ENCODE results near the gene ITGBL1.

The ITGBL1 gene

GRCh38 chr13:101711307-101712025 is 259.0 kb downstream of the ITGBL1 start:
- Histone ChIP-seq H3K9ac (ENCODE audit: low read length) (no peak overlapping the region), H4K20me1 (ENCODE audit: insufficient read depth, low read length) (no peaks in the 10 kb centered on the region), H3K79me2 (ENCODE audit: insufficient read depth, low read length) (no peaks in the 10 kb centered on the region), H3K4me1 (ENCODE audit: insufficient read depth, low read length, severe bottlenecking) (no peaks in the 10 kb centered on the region), H3K36me3 (ENCODE audit: insufficient read depth, low read length) (no peaks in the 10 kb centered on the region), H3K4me2 (ENCODE audit: low read length) (no peak overlapping the region), H3K27ac (ENCODE audit: low read depth, low read length, poor library complexity, severe bottlenecking) (no peak overlapping the region), H3F3A (ENCODE audit: insufficient read depth, low read length) (no peaks in the 10 kb centered on the region), H3K4me3 (ENCODE audit: low read depth, low read length, poor library complexity, severe bottlenecking) (no peak overlapping the region), H3K9me2 (ENCODE audit: low read depth, low read length) (no peaks in the 10 kb centered on the region), H3K27me3 (ENCODE audit: insufficient read depth, low read length) (no peaks in the 10 kb centered on the region), H3K9me3 (ENCODE audit: low read length) (no peaks in the 10 kb centered on the region), H2AFZ (ENCODE audit: low read length) (no peak overlapping the region)
- TF ChIP-seq CTCF (IDR thresholded peaks at IDR 0.05; ENCODE audit: low read length) (no peak), EZH2 (IDR thresholded peaks at IDR 0.05; ENCODE audit: borderline replicate concordance, low read length) (no peak)

GRCh38 chr13:101712026-101712348 is 259.5 kb downstream of the ITGBL1 start:
- no peak overlapping the region for H3K9ac ChIP-seq (ENCODE audit: low read length)
- no peaks in the 10 kb centered on the region for H3K79me2 ChIP-seq (ENCODE audit: insufficient read depth, low read length)
- no peak overlapping the region for H3K4me3 ChIP-seq (ENCODE audit: low read depth, low read length, poor library complexity, severe bottlenecking)
- no peaks in the 10 kb centered on the region for H4K20me1 ChIP-seq (ENCODE audit: insufficient read depth, low read length)
- no peaks in the 10 kb centered on the region for H3K9me3 ChIP-seq (ENCODE audit: low read length)
- no peaks in the 10 kb centered on the region for H3K36me3 ChIP-seq (ENCODE audit: insufficient read depth, low read length)
- no peak overlapping the region for H3K27ac ChIP-seq (ENCODE audit: low read depth, low read length, poor library complexity, severe bottlenecking)
- TF ChIP-seq CTCF (IDR thresholded peaks at IDR 0.05; ENCODE audit: low read length): no peak
- no peak for TF ChIP-seq EZH2 (IDR thresholded peaks at IDR 0.05; ENCODE audit: borderline replicate concordance, low read length)
- H3K9me2 ChIP-seq (ENCODE audit: low read depth, low read length): no peaks in the 10 kb centered on the region
- no peaks in the 10 kb centered on the region for H3K4me1 ChIP-seq (ENCODE audit: insufficient read depth, low read length, severe bottlenecking)
- no peaks in the 10 kb centered on the region for H3K27me3 ChIP-seq (ENCODE audit: insufficient read depth, low read length)
- H3F3A ChIP-seq (ENCODE audit: insufficient read depth, low read length): no peaks in the 10 kb centered on the region
- no peak overlapping the region for H2AFZ ChIP-seq (ENCODE audit: low read length)
- H3K4me2 ChIP-seq (ENCODE audit: low read length): no peak overlapping the region

DNA sequence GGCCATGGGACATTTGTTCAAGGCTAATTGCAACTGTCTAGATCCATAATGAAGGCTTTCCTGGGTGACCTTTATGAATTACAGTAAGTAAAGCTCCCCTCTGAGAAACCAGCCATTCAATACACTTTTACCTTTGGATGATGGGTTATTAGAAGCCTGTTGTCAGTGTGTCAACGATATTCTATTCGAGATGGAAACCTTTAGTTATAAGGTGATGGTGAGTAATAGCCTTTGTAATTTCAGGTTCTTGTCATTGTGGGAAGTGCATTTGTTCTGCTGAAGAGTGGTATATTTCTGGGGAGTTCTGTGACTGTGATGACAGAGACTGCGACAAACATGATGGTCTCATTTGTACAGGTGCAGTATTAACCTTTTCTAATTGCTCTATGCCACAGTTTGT is 261.7 kb downstream of the ITGBL1 start:
- Histone ChIP-seq H3K9me3 (ENCODE audit: low read length) (no peaks in the 10 kb centered on the region), H3K79me2 (ENCODE audit: insufficient read depth, low read length) (no peaks in the 10 kb centered on the region), H3F3A (ENCODE audit: insufficient read depth, low read length) (no peaks in the 10 kb centered on the region), H3K27me3 (ENCODE audit: insufficient read depth, low read length) (no peaks in the 10 kb centered on the region), H3K9ac (ENCODE audit: low read length) (no peak overlapping the region), H3K9me2 (ENCODE audit: low read depth, low read length) (no peaks in the 10 kb centered on the region), H3K36me3 (ENCODE audit: insufficient read depth, low read length) (no peaks in the 10 kb centered on the region), H3K27ac (ENCODE audit: low read depth, low read length, poor library complexity, severe bottlenecking) (no peak overlapping the region), H3K4me1 (ENCODE audit: insufficient read depth, low read length, severe bottlenecking) (no peaks in the 10 kb centered on the region), H3K4me3 (ENCODE audit: low read depth, low read length, poor library complexity, severe bottlenecking) (no peak overlapping the region), H2AFZ (ENCODE audit: low read length) (no peak overlapping the region), H3K4me2 (ENCODE audit: low read length) (no peak overlapping the region), H4K20me1 (ENCODE audit: insufficient read depth, low read length) (no peaks in the 10 kb centered on the region)
- no peak for TF ChIP-seq EZH2 (IDR thresholded peaks at IDR 0.05; ENCODE audit: borderline replicate concordance, low read length)
- no peak for TF ChIP-seq CTCF (IDR thresholded peaks at IDR 0.05; ENCODE audit: low read length)
